A549 (cell line): ENCODE results near the gene TMED9.

Experiments used
- CBX8 ChIP-seq: fragments of 200-600 bp; sonication (generic); IDR thresholded peaks from 2 replicates; pipeline ENCODE4 v1.6.1; 2016
- CHD4 ChIP-seq: fragments of 200-600 bp; sonication (generic); IDR thresholded peaks from 2 replicates; pipeline ENCODE4 v1.6.1; 2016; ENCODE audit warnings: antibody characterized with exemption, mild to moderate bottlenecking, borderline replicate concordance
- FOSL2 ChIP-seq, 2 experiments: fragments of 450-650 bp in 1 of 2; fragments of >200 bp in 1 of 2; sonication (Bioruptor Twin) in 1 of 2; formaldehyde crosslinking; IDR thresholded peaks; 2 replicates each; pipeline versions ENCODE4 v1.5.0 to v1.6.1; 2016 to 2020; ENCODE audit warnings: mild to moderate bottlenecking in 1 of 2, moderate library complexity in 1 of 2
- JUN ChIP-seq, 2 experiments: fragments of >200 bp; sonication (Bioruptor Twin); formaldehyde crosslinking; IDR thresholded peaks; 2 replicates in 1 of 2; 3 replicates in 1 of 2; pipeline ENCODE4 v1.6.1; 2016 to 2017
- RFX5 ChIP-seq: fragments of 450-650 bp; IDR thresholded peaks from 2 replicates; pipeline ENCODE4 v1.7.1; 2014; ENCODE audit warnings: antibody characterized with exemption, mild to moderate bottlenecking, moderate library complexity
- SREBF2 ChIP-seq: fragments of 450-650 bp; IDR thresholded peaks from 2 replicates; pipeline ENCODE4 v1.6.1; 2014; ENCODE audit warnings: mild to moderate bottlenecking, moderate library complexity
- TF ChIP-seq, protein P1 (sequence below): fragments of >200 bp; sonication (Bioruptor Twin); formaldehyde crosslinking; IDR thresholded peaks from 3 replicates; pipeline ENCODE4 v1.5.1; 2016

DNA sequence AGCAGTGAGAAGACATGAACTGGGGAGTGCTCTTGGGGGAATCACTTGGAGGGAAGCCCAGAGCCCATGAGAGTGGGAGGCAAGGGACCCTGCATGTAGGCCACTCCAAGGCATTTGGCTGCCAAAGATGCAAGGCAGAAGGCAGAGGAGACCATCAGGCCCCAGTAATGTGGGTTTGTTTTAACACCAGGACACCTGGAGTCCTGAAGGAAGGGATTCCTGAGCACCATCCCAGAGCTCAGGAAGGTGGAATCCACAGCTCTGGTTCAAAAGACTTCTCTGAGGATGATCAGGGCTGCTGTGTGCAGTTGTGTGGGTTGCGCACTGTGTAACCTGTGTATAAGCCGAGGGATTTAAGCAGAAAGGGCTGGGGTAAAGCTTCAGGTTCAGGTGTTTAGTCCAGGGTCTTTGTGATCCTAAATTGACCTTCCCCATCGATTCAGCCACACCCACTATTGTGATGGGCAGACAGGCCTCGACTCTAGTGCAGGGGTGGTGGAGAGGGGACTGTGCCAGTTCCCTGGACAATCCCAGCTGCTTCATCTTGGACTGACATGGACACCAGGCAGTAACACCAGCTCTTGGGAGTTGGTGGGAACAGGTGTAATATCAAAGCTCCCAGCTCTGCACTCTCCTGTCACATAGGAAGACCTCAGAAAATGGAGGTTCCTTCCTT, 18.9 kb downstream of the TMED9 start:
- TF ChIP-seq SREBF2 (no peak), FOSL2 (IDR thresholded peaks at IDR 0.05) (no peak), FOSL2 (CRISPR knock-in tag; IDR thresholded peaks at IDR 0.05) (no peak), CHD4 (no peak), RFX5 (no peak), CBX8 (no peak), JUN (IDR thresholded peaks at IDR 0.05) (no peak)
- TF ChIP-seq, protein P1, sequence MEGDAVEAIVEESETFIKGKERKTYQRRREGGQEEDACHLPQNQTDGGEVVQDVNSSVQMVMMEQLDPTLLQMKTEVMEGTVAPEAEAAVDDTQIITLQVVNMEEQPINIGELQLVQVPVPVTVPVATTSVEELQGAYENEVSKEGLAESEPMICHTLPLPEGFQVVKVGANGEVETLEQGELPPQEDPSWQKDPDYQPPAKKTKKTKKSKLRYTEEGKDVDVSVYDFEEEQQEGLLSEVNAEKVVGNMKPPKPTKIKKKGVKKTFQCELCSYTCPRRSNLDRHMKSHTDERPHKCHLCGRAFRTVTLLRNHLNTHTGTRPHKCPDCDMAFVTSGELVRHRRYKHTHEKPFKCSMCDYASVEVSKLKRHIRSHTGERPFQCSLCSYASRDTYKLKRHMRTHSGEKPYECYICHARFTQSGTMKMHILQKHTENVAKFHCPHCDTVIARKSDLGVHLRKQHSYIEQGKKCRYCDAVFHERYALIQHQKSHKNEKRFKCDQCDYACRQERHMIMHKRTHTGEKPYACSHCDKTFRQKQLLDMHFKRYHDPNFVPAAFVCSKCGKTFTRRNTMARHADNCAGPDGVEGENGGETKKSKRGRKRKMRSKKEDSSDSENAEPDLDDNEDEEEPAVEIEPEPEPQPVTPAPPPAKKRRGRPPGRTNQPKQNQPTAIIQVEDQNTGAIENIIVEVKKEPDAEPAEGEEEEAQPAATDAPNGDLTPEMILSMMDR = no peak
